Skeletal muscle tissue (tissue), 4 donors: Measurements from ENCODE around the gene RFXAP. TPM values are rescaled to one million over a fixed set of nuclear protein-coding genes. Genes with fewer than 3 reads are reported as not detected.

ENCODE experiments used
- H3K27ac ChIP-seq: one replicate; pipeline ENCODE4 v1.7.0; 2013; ENCODE audit warnings: mild to moderate bottlenecking, low read depth, low read length, inconsistent platforms
- H3K27me3 ChIP-seq, 3 donors: one replicate each; pipeline ENCODE4 v1.7.0; 2013; ENCODE audit warnings: low read length in 3 of 3; ENCODE audit not compliant: control insufficient read depth in 3 of 3, insufficient read depth in 3 of 3
- H3K36me3 ChIP-seq, 3 donors: one replicate each; pipeline ENCODE4 v1.7.0; 2013; ENCODE audit warnings: low read length in 3 of 3; ENCODE audit not compliant: control insufficient read depth in 3 of 3, insufficient read depth in 3 of 3
- H3K4me1 ChIP-seq, 3 donors: one replicate each; pipeline ENCODE4 v1.7.0; 2013; ENCODE audit warnings: low read length in 3 of 3, mild to moderate bottlenecking in 3 of 3; ENCODE audit not compliant: control insufficient read depth in 3 of 3, insufficient read depth in 3 of 3
- H3K4me3 ChIP-seq, 3 donors: one replicate each; pipeline ENCODE4 v1.7.0; 2013; ENCODE audit warnings: low read length in 3 of 3
- H3K9ac ChIP-seq, 3 donors: one replicate each; pipeline ENCODE4 v1.7.0; 2013; ENCODE audit warnings: low read length in 3 of 3, mild to moderate bottlenecking in 3 of 3, moderate library complexity in 2 of 3, low read depth in 1 of 3
- H3K9me3 ChIP-seq, 3 donors: one replicate each; pipeline ENCODE4 v1.7.0; 2013; ENCODE audit warnings: low read length in 3 of 3; ENCODE audit not compliant: control insufficient read depth in 3 of 3
- total RNA-seq: library from RNA; depleted of rRNA; stranded (reverse); fragments of >200 nt; gene quantifications from one replicate; pipeline ENCODE4 v1.2.3, GENCODE V29; 2014
- donor health status: Osteomylitis.

Gene RFXAP
- total RNA-seq, 1 donor from 2014 or later: 5.2 TPM

GRCh38 chr13:36839281-36839680 is 20.3 kb downstream of the RFXAP start:
- no peaks in the 10 kb centered on the region for H3K9me3 ChIP-seq
- H3K27me3 ChIP-seq: no peaks in the 10 kb centered on the region
- H3K27ac ChIP-seq: no peak overlapping the region
- peaks cover 12 to 17% (median 12%) of the 10 kb centered on the region in 3 donors for H3K4me1 ChIP-seq
- no peak overlapping the region for H3K4me3 ChIP-seq
- H3K9ac ChIP-seq: no peak overlapping the region
- peaks cover 0 to 3% (median 3%) of the 10 kb centered on the region in 3 donors for H3K36me3 ChIP-seq

- no peak overlapping the region for H3K9ac ChIP-seq
- H3K4me1 ChIP-seq: peaks cover 12 to 17% (median 12%) of the 10 kb centered on the region in 3 donors
- H3K9me3 ChIP-seq: no peaks in the 10 kb centered on the region
- H3K4me3 ChIP-seq: no peak overlapping the region
- peaks cover 0 to 3% (median 3%) of the 10 kb centered on the region in 3 donors for H3K36me3 ChIP-seq
- H3K27ac ChIP-seq: no peak overlapping the region
- no peaks in the 10 kb centered on the region for H3K27me3 ChIP-seq
Observed at GRCh38 chr13:36839981-36840380, 21.0 kb downstream of the RFXAP start.

- Histone ChIP-seq H3K4me1 (peaks cover 12 to 17% (median 12%) of the 10 kb centered on the region in 3 donors), H3K27me3 (no peaks in the 10 kb centered on the region), H3K27ac (no peak overlapping the region), H3K36me3 (peaks cover 0 to 3% (median 3%) of the 10 kb centered on the region in 3 donors), H3K4me3 (no peak overlapping the region), H3K9ac (no peak overlapping the region), H3K9me3 (no peaks in the 10 kb centered on the region)
Observed at GRCh38 chr13:36840718-36841250, 21.8 kb downstream of the RFXAP start.

- H3K36me3 ChIP-seq: peaks cover 0 to 3% (median 3%) of the 10 kb centered on the region in 3 donors
- H3K27me3 ChIP-seq: no peaks in the 10 kb centered on the region
- H3K4me3 ChIP-seq: no peak overlapping the region
- H3K9ac ChIP-seq: no peak overlapping the region
- H3K4me1 ChIP-seq: peaks cover 12 to 17% (median 12%) of the 10 kb centered on the region in 3 donors
- no peaks in the 10 kb centered on the region for H3K9me3 ChIP-seq
- H3K27ac ChIP-seq: no peak overlapping the region
Observed at GRCh38 chr13:36841391-36841790, 22.4 kb downstream of the RFXAP start.

DNA sequence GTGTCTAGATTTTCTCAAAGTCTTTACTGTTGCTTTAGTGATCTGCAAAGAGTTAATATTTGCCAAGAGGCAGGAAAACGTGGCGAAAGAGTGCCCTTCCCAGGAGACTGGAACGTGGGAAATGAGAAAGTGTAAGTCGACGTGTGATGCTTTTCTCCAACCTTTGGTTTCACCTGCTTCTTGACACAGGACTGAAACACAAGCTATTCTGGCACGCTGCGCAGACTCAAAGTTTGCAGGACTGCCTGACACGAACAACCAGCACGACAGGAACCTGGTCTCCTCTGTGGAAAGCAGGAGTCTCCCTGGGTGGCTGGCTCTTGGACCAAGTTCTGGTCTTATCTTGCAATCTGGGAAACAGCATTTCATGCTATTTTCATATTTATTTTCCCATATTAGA is 28.6 kb downstream of the RFXAP start:
- Histone ChIP-seq H3K27me3 (no peaks in the 10 kb centered on the region), H3K27ac (no peak overlapping the region), H3K36me3 (peaks cover 4 to 8% (median 5%) of the 10 kb centered on the region in 3 donors), H3K9ac (no peak overlapping the region), H3K4me3 (no peak overlapping the region), H3K4me1 (peaks cover 0 to 2% (median 0%) of the 10 kb centered on the region in 3 donors), H3K9me3 (no peaks in the 10 kb centered on the region)

DNA sequence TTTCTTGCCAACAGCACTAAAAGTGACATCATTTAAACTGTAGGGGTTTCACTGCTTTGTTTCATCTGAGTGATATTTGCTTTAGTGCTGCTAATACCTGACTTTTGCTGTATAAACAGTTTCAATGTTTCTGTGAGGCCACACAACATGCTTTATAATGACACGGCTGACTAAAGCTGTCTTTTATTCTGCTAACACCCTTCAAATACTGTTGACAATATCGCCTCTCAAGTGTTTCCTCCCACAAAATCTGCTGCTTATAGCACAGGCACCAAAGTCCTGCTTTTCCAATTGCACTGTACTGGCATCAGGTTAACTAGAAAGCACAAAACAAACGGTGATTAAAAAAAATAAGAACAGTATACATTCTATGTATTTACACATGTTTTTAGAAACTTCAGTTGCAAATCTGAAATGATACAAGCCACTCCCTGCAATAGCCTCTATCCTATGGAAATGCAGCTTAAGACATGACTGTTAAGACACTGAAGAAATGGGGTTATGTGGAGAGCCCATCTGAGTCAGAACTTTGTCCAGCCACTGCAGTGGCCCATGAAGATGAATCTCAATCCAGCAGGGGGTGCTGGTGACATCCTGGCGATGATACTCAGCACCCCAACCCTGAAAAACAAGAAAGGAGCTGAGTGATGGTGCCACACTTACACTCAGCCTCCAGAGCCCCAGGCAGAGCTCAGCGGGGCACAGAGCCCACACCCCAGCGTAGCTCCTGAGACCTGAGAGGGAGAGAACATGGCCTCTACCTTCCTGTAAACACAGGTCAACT is 29.4 kb downstream of the RFXAP start:
- Histone ChIP-seq H3K9me3 (no peaks in the 10 kb centered on the region), H3K4me3 (no peak overlapping the region), H3K36me3 (peaks cover 6 to 13% (median 8%) of the 10 kb centered on the region in 3 donors), H3K4me1 (peaks cover 0 to 2% (median 0%) of the 10 kb centered on the region in 3 donors), H3K27ac (no peak overlapping the region), H3K27me3 (no peaks in the 10 kb centered on the region), H3K9ac (no peak overlapping the region)

DNA sequence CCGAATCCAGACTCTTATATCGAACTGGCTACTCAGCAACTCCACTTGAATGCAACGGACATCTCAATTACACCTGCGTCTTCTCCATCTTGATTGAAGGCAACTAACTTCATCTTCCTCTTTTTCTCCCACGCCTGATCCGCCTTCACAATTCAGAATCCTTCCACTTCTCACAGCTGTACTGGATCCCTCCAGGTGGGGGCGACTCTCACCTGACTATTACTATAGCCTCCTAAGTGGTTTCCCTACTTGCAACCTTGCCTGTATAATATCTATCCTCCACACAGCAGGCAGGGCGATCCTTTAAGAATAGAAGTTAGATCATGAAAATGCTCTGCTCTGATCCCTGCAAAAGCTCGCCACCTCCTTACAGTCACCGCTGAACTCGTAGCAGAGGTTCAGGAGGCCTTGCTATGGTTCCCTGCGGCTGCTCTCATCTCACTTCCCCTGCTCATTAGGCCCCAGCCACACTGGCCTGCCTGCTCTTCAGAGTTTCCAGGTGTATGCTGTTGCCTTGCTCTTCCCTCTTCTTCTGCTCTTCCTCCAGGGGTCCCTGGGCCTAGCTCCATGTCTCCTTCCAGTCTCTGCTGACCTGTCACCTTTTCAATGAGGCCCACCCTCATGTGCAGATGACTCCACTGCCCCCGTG is 31.9 kb downstream of the RFXAP start:
- H3K27me3 ChIP-seq: no peaks in the 10 kb centered on the region
- peaks cover 8 to 12% (median 10%) of the 10 kb centered on the region in 3 donors for H3K36me3 ChIP-seq
- H3K4me1 ChIP-seq: peaks cover 0 to 2% (median 0%) of the 10 kb centered on the region in 3 donors
- no peak overlapping the region for H3K4me3 ChIP-seq
- H3K9ac ChIP-seq: no peak overlapping the region
- H3K9me3 ChIP-seq: no peaks in the 10 kb centered on the region
- H3K27ac ChIP-seq: no peak overlapping the region

GRCh38 chr13:36857253-36857652 is 38.2 kb downstream of the RFXAP start:
- no peak overlapping the region for H3K4me3 ChIP-seq
- H3K36me3 ChIP-seq: peaks cover 6 to 11% (median 10%) of the 10 kb centered on the region in 3 donors
- H3K27me3 ChIP-seq: no peaks in the 10 kb centered on the region
- peaks cover 0 to 6% (median 0%) of the 10 kb centered on the region in 3 donors for H3K4me1 ChIP-seq
- no peak overlapping the region for H3K9ac ChIP-seq
- no peaks in the 10 kb centered on the region for H3K9me3 ChIP-seq
- H3K27ac ChIP-seq: no peak overlapping the region

GRCh38 chr13:36858290-36858689 is 39.3 kb downstream of the RFXAP start:
- H3K27ac ChIP-seq: no peak overlapping the region
- no peaks in the 10 kb centered on the region for H3K27me3 ChIP-seq
- H3K4me3 ChIP-seq: no peak overlapping the region
- peaks cover 6 to 12% (median 7%) of the 10 kb centered on the region in 3 donors for H3K36me3 ChIP-seq
- no peak overlapping the region for H3K9ac ChIP-seq
- peaks cover 0 to 6% (median 0%) of the 10 kb centered on the region in 3 donors for H3K4me1 ChIP-seq
- H3K9me3 ChIP-seq: no peaks in the 10 kb centered on the region

DNA sequence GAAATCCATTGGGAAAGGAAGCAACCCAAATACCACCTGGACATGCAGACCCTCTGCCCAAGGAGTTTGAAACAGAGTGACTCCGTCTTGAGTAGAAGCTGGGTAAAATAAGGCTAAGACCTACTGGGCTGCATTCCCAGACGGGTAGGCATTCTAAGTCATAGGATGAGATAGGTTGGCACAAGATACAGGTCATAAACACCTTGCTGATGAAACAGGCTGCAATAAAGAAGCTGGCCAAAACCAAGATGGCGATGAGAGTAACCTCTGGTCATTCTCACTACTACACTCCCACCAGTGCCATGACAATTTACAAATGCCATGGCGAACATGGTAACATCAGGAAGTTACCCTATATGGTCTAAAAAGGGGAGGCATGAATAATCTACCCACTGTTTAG is 40.2 kb downstream of the RFXAP start:
- Histone ChIP-seq H3K9ac (no peak overlapping the region), H3K27me3 (no peaks in the 10 kb centered on the region), H3K9me3 (no peaks in the 10 kb centered on the region), H3K4me3 (no peak overlapping the region), H3K27ac (no peak overlapping the region), H3K4me1 (peaks cover 0 to 6% (median 0%) of the 10 kb centered on the region in 3 donors), H3K36me3 (peaks cover 3 to 8% (median 5%) of the 10 kb centered on the region in 3 donors)
